ENCODE measurements around the gene CREG2.

Gene CREG2

GRCh38 chr2:101362777-101363176 lies 24.5 kb downstream of the CREG2 start:
- TF ChIP-seq, protein P1, sequence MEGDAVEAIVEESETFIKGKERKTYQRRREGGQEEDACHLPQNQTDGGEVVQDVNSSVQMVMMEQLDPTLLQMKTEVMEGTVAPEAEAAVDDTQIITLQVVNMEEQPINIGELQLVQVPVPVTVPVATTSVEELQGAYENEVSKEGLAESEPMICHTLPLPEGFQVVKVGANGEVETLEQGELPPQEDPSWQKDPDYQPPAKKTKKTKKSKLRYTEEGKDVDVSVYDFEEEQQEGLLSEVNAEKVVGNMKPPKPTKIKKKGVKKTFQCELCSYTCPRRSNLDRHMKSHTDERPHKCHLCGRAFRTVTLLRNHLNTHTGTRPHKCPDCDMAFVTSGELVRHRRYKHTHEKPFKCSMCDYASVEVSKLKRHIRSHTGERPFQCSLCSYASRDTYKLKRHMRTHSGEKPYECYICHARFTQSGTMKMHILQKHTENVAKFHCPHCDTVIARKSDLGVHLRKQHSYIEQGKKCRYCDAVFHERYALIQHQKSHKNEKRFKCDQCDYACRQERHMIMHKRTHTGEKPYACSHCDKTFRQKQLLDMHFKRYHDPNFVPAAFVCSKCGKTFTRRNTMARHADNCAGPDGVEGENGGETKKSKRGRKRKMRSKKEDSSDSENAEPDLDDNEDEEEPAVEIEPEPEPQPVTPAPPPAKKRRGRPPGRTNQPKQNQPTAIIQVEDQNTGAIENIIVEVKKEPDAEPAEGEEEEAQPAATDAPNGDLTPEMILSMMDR (IDR thresholded peaks at IDR 0.05; ENCODE audit: borderline replicate concordance, insufficient read depth, low read depth, low read length), result no peak
- no peak overlapping the region for H3K4me3 ChIP-seq (ENCODE audit: low read depth, low read length)

DNA sequence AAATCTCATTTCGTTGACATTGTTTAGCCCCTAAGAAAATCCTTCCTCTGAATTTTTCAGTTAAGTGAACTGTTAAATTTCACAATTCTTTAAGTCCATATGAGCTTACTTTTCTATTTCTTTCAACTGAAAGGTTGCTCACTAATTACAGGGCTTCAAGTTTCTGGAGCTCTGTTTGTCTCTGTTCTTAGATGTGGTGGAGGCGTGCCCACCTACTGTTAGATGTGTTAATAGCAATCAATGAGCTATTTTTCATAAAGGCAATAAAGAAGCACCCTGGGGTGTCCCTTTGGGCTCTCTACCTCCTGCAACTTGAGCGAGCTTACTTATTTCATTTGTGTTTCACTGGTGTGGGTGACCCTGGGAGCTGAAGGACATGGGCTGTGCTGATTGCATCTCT lies 25.0 kb downstream of the CREG2 start:
- no peak overlapping the region for H3K4me3 ChIP-seq (ENCODE audit: low read depth, low read length)
- TF ChIP-seq, protein P1 (IDR thresholded peaks at IDR 0.05; ENCODE audit: borderline replicate concordance, insufficient read depth, low read depth, low read length), result no peak

DNA sequence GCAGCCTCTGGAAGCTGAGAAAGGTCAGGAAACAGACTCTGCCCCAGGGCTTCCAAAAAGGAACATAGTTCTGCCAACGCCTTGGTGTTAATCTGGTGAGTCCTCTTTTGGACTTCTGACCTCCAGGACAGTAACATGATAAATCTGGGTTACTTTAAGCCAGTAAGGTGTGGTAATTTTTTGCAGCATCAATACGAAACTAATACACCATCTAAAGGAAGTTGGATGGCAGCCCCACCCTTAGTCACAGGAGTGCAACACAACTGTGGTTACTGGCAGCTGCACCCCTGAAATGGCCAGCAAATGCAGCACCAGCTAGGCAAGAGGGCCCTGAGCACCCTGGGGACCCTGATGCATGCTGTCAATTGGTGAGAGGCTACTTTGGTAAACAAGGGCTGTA lies 25.8 kb downstream of the CREG2 start:
- TF ChIP-seq, protein P1 (IDR thresholded peaks at IDR 0.05; ENCODE audit: borderline replicate concordance, insufficient read depth, low read depth, low read length), result no peak

GRCh38 chr2:101361121-101361520 lies 26.2 kb downstream of the CREG2 start:
- no peak overlapping the region for H3K4me3 ChIP-seq (ENCODE audit: low read depth, low read length)

More for the DNA sequence above, 25.8 kb downstream of the CREG2 start:
- H3K4me3 ChIP-seq (ENCODE audit: low read depth, low read length), result no peak overlapping the region

GRCh38 chr2:101360232-101360631 lies 27.1 kb downstream of the CREG2 start:
- no peak overlapping the region for H3K4me3 ChIP-seq (ENCODE audit: low read depth, low read length)
- TF ChIP-seq, protein P1 (IDR thresholded peaks at IDR 0.05; ENCODE audit: borderline replicate concordance, insufficient read depth, low read depth, low read length), result no peak

More at GRCh38 chr2:101361121-101361520, 26.2 kb downstream of the CREG2 start:
- TF ChIP-seq, protein P1 (IDR thresholded peaks at IDR 0.05; ENCODE audit: borderline replicate concordance, insufficient read depth, low read depth, low read length), result no peak

DNA sequence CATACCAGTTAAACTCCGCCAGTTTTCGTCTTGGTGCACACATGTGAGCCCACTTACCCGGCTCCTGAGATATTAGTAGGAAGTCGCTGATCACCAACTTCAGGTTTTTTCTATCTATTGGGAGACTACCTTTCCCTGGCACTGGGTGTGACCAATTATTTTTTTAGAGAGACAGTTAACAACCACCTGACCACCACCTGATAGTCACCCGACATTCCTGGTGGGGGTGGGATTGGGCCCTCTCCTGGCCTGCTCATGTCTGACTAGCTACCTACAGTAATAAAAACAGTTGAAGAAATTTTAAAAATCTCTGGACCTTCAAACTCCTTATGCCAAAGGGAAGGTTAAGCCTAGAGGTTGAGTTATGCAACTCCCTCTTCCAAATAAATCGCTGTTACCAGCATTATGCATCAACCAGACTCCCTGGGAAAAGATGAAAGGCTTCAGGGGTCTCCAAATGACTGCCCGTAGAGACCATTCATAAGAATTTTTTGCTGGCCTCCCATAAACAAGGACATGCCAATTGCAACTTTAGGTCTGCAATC lies 27.8 kb downstream of the CREG2 start:
- TF ChIP-seq, protein P1 (IDR thresholded peaks at IDR 0.05; ENCODE audit: borderline replicate concordance, insufficient read depth, low read depth, low read length), result no peak
- no peak overlapping the region for H3K4me3 ChIP-seq (ENCODE audit: low read depth, low read length)

- TF ChIP-seq, protein P1 (IDR thresholded peaks at IDR 0.05; ENCODE audit: borderline replicate concordance, insufficient read depth, low read depth, low read length), result no peak
- no peak overlapping the region for H3K4me3 ChIP-seq (ENCODE audit: low read depth, low read length)
Measured at GRCh38 chr2:101357376-101357775, 29.9 kb downstream of the CREG2 start.
